Measurements from ENCODE around the gene PSMD2.
"Not testable (repeated sequence)": the region's sequence is repeated elsewhere in the genome, so short reads cannot be mapped to it uniquely, and the experiment has no call there.

The PSMD2 gene

GRCh38 chr3:184317201-184317600, 18.2 kb downstream of the PSMD2 start:
- no peak for DNase-seq

GRCh38 chr3:184320104-184320445, 21.0 kb downstream of the PSMD2 start:
- DNase-seq = peak; percentile 14 to 52

DNA sequence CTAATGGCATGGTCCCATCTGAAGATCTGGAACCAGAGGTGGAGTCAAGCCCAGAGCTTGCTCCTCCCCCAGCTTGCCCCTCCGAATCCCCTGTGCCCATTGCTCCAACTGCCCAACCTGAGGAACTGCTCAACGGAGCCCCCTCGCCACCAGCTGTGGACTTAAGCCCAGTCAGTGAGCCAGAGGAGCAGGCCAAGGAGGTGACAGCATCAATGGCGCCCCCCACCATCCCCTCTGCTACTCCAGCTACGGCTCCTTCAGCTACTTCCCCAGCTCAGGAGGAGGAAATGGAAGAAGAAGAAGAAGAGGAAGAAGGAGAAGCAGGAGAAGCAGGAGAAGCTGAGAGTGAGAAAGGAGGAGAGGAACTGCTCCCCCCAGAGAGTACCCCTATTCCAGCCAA, 22.6 kb downstream of the PSMD2 start:
- DNase-seq = no peak

DNA sequence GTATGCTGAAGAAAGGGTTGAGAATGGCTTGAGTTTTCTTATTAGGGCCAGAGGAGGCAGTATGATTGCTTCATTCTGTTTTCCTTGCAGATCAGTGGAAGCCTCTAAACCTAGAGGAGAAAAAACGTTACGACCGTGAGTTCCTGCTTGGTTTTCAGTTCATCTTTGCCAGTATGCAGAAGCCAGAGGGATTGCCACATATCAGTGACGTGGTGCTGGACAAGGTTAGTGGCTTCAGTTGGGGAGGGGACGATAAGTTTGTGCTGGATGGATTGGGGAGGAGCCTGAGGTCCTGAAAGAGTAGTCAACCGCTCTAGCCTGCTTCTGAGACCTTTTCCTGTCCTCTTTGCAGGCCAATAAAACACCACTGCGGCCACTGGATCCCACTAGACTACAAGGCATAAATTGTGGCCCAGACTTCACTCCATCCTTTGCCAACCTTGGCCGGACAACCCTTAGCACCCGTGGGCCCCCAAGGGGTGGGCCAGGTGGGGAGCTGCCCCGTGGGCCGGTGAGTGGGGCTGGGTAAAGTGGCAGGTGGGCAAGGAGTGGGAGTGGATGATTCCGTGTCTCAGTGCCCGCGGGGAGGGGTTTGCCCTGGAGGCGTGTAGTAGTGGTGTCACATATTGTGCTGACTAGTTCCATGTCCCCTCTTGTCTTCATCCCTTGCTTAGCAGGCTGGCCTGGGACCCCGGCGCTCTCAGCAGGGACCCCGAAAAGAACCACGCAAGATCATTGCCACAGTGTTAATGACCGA, 23.9 kb downstream of the PSMD2 start:
- no peak for DNase-seq

DNA sequence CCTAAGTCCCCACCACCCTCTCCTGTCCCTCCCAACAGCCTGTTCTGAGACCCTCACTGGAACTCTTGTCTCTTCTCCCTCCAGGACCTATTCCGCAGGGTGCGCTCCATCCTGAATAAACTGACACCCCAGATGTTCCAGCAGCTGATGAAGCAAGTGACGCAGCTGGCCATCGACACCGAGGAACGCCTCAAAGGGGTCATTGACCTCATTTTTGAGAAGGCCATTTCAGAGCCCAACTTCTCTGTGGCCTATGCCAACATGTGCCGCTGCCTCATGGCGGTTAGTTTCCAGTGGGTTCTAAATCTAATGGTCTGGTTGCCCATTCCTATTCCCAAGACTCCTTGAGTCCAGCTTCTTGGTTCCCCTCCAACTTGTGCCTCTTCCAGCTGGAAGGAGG, 24.7 kb downstream of the PSMD2 start:
- no peak for DNase-seq

- no peak for DNase-seq
Measured at GRCh38 chr3:184325269-184325668, 26.2 kb downstream of the PSMD2 start.

DNA sequence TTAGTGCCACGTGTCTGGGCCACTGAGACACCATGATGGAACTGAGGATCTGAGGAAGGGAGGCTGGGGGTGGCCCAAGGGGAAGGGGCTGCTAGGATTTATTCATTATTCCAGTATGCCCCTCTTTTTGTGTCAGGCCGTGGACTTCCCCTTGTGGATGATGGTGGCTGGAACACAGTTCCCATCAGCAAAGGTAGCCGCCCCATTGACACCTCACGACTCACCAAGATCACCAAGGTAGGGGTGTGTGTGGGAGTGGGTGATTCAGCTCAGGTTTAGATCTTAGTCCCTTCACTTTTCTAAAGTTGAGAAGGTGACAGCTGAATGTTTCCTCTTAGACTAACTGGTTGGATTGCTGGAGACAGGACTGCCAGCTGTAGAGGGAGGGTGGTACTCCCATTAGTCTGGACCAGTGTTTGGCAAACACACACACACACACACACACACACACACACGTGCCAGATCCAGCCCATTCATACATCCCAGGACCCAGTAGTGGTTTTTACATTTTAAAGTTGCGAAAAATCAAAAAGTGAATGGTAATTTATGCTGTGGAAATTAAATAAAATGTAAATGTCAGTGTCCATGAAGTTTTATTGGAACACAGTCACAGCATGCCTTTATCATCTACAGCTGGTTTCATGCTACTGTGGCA, 26.8 kb downstream of the PSMD2 start:
- no peak for DNase-seq

GRCh38 chr3:184327171-184327570, 28.1 kb downstream of the PSMD2 start:
- no peak for DNase-seq

DNA sequence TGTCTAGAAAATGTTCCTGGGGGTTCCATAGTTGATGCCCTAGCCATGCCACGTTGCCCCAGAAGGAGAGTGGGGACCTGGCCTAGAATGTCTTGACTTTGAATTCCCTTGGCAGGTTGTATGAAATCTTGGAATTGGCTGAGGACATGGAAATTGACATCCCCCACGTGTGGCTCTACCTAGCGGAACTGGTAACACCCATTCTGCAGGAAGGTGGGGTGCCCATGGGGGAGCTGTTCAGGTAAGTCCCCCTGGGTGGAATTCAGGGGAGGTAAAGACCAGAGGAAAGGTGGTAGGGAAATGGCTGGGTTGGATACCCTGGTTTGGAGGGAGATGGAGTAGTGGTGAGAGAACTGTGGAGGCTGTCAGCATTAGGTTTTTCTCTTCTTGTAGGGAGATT, 29.5 kb downstream of the PSMD2 start:
- no peak for DNase-seq

- no peak for DNase-seq
Measured at GRCh38 chr3:184332370-184333090, 33.5 kb downstream of the PSMD2 start.

GRCh38 chr3:184333190-184333589, 34.1 kb downstream of the PSMD2 start:
- no peak for DNase-seq

DNA sequence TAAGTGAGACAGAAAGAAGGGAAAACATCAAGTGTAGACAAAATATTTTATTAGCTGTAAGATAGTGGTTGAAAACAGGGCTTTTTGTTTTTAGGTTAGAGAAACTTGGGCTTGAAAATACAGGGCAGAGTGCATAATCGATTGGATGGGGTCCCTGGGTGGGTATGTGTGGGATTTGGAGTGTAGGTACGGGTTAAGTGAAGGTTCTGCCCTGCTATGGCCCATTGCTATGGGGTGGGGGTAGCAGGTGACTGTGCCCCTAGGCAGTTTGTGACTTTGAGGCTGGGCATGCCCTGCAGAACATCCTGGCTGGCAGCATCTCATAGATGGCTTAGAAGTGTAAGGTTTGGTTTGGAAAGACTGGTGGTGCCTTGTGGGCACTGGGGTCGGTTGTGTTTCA, 34.7 kb downstream of the PSMD2 start:
- no peak for DNase-seq

DNA sequence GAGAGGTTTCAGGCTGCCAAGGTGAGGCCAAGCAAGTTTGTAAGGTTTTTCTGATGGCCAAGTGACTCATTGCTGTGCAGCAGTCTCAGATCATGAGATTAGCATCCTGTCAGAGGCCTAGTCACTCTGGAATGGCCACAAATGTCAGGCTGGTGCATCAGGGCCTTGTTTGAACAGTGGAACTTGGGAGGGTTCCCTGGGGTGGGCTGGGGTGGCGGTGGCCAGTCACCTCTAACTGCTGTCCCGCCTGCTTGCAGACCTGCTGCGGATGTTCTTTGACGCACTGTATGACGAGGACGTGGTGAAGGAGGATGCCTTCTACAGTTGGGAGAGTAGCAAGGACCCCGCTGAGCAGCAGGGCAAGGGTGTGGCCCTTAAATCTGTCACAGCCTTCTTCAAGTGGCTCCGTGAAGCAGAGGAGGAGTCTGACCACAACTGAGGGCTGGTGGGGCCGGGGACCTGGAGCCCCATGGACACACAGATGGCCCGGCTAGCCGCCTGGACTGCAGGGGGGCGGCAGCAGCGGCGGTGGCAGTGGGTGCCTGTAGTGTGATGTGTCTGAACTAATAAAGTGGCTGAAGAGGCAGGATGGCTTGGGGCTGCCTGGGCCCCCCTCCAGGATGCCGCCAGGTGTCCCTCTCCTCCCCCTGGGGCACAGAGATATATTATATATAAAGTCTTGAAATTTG, 35.6 kb downstream of the PSMD2 start:
- DNase-seq = no peak

GRCh38 chr3:184335291-184335660, 36.2 kb downstream of the PSMD2 start:
- DNase-seq = peak in 1 of 2 experiments; percentile 36

DNA sequence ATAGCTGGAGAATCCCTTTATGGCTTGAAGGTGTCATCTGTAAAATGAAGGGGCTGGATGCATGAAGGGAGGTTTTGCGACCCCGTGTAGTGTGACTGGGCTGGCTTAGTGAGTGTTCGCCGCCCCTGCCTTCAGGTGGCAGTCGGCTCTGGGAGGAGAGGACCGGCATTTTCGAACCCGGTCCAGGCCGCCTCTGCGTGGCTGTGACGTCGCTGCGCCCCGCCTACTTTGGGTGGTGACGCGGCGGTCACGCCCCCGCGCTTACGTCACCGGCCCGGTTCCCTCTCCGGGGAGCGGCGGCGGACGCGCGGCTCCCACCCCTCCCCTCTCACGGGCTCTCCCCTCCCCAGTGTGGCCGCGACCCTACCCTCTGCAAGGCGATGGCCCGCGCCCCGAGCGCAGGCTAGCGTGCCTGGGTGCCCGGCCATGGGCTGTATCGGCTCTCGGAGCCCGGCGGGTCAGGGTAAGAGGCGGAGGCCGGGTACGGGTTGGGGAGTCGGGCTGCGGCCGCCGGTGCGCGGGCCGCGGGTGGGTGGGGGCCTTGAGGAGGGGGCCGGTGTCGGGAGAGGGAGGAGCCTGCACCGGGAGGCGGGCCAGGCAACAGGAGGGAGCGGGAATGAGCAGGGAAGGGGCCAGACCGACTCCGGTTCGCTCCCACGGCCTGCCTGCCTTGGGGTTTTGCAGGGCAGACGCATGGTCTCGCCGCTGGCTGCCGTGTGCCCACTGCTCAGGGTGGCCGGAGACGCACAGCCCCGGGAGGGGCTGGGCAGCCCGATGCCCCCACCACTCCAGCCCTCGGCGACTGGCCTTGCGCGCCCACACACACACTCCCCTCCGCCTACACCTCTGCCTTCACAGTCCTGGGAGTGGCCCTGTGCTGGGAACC, 36.9 kb downstream of the PSMD2 start:
- peak; percentile 42 to 62 for DNase-seq

DNA sequence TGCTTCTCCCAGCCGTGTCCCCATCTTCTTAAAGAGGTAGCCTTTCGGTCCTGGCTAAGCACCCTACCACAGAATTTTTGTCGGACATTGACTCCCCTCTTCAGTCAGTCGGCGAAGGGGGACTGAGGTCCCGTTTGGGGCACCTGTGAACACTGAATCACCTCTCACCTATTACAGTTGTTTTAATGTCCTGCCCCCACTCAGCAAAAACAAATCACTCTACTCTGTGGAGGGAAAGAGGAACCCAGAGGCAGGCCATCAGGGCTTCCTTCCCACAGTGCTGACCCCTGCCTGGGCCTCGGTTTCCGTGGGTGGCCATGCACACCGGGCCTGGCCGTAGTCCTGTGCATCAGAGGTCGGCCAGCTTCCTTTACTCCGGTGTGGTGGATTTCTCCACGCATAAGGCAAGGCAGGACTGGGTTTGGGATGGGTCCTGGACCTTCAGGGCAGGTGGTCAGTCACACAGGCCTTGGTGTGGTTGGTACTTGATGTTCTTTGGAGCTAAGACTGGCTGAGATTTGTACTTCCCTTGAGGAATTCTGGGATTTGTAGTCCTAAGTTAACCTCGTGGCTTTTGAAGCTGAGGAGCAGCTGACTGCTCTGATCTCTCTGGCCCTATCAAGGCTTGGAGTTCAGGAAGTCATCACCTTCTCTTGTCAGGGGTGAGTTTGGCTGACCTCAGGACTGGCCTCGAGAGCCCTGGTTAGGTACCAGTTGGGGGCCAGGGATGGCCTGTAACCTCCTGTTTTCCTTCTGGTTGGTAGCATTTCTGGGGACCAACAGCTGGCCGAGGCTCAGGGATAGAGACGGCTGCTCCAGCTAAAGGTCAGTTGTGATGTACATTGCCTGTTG, 37.7 kb downstream of the PSMD2 start:
- DNase-seq = peak; percentile 43 to 76

GRCh38 chr3:184337399-184337714, 38.3 kb downstream of the PSMD2 start, which contains the start of gene FAM131A:
Gene FAM131A (plus strand): TSS chr3:184337600. CDS start chr3:184337631, 31 bp downstream.
- peak in 1 of 2 experiments; percentile 44 for DNase-seq

DNA sequence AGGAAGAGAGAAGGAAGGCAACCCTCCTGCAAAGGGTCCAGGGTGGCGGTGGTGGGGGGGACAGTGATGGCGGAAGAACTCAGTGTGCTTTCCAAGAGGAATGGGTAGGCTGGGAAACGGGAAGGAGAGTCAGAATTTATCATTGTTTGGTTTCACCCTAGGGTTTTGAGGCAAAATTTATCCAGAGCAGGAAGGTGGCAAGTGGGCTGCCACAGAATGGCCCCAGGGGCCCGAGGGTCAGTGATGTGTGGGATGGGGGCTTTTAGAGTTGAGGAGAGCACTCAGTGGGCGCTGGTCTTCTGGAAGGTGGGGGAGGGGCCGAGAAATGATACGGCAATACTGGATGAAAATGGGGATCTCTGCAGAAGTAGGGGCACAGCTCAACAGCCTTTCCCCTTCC, 38.9 kb downstream of the PSMD2 start:
- peak in 1 of 2 experiments; percentile 1 for DNase-seq

- DNase-seq = peak; percentile 87 to 94
Measured at GRCh38 chr3:184338511-184338945, 39.5 kb downstream of the PSMD2 start.

DNA sequence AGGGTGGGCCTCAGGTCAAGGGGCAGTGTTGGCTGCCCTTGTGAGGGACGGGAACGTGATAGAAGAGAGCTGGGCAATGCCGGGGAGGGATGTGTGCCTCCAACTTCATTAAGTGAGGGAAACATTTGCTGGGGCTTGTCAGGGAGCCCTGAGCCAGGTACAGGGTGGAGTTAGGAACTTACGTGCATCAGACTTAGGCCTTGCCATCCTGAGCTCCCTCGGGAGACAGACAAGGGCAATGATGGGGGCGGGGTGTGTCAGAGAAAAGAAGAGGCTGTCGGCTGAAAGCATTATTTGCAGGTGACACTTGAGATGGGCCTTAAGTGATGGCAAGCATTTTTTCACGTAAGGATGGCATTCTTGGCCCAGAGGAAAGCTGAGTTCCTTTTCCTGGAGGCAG, 40.0 kb downstream of the PSMD2 start:
- peak in 1 of 2 experiments; percentile 6 for DNase-seq

DNA sequence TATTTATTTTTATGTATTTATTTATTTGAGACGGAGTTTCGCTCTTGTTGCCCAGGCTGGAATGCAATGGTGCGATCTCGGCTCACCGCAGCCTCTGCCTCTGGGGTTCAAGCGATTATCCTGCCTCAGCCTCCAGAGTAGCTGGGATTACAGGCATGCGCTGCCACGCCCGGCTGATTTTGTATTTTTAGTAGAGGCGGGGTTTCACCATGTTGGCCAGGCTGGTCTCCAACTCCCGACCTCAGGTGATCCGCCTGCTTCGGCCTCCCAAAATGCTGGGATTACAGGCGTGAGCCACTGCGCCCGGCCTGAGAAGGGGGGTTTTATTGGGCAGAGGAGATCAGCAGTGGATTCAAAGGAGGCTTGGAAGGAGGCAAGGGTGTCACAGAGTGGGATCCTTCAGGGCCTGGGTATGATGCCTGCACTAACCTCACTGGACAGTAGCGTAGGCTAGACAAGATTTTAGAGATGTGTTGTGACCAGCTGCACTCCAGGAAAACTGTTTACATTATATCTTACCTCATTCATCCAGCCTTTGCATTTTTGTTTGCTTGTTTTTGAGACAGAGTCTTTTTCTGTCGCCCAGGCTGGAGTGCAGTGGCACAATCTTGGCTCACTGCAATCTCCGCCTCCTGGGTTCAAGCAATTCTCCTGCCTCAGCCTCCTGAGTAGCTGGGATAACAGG, 40.6 kb downstream of the PSMD2 start:
- not testable (repeated sequence) for DNase-seq

Data from SHP77 (cell line).